Measurements from ENCODE around the gene WNT1. TPM values are rescaled to one million over a fixed set of nuclear protein-coding genes. Genes with fewer than 3 reads are reported as not detected.

WNT1 gene
- polyA plus RNA-seq, 1 donor from 2014 or later: not detected

GRCh38 chr12:48934312-48934706 is 43.8 kb upstream of the WNT1 start:
- Histone ChIP-seq H2AFZ (ENCODE audit: low read depth, low read length) (no peak overlapping the region), H3K9ac (ENCODE audit: low read length) (no peak overlapping the region), H3K27ac (ENCODE audit: low read length) (no peak overlapping the region), H3K27me3 (ENCODE audit: insufficient read depth, low read depth, low read length) (no peaks in the 10 kb centered on the region), H4K20me1 (ENCODE audit: insufficient read depth) (no peaks in the 10 kb centered on the region), H3F3A (ENCODE audit: insufficient read depth, low read length, poor library complexity, severe bottlenecking) (no peaks in the 10 kb centered on the region), H3K4me2 (ENCODE audit: low read length) (no peak overlapping the region), H3K9me3 (ENCODE audit: low read length) (no peaks in the 10 kb centered on the region), H3K36me3 (ENCODE audit: insufficient read depth, low read length) (peaks cover 7% of the 10 kb centered on the region), H3K4me3 (ENCODE audit: low read length) (no peak overlapping the region), H3K79me2 (replicated peaks; ENCODE audit: insufficient read depth, low read length) (no peaks in the 10 kb centered on the region), H3K9me2 (ENCODE audit: insufficient read depth, low read length) (no peaks in the 10 kb centered on the region)
- TF ChIP-seq EZH2 (IDR thresholded peaks at IDR 0.05; ENCODE audit: borderline replicate concordance, insufficient read depth, low read length, poor library complexity, severe bottlenecking): no peak
- TF ChIP-seq CTCF (IDR thresholded peaks at IDR 0.05; ENCODE audit: poor library complexity, severe bottlenecking): peak; percentile 26
- TF ChIP-seq RAD21 (conservative IDR thresholded peaks at IDR 0.05): peak; percentile 25

GRCh38 chr12:48936379-48936979 is 41.6 kb upstream of the WNT1 start:
- Histone ChIP-seq H3K4me2 (ENCODE audit: low read length) (no peak overlapping the region), H3K27me3 (ENCODE audit: insufficient read depth, low read depth, low read length) (no peaks in the 10 kb centered on the region), H3K9ac (ENCODE audit: low read length) (no peak overlapping the region), H4K20me1 (ENCODE audit: insufficient read depth) (no peaks in the 10 kb centered on the region), H3K36me3 (ENCODE audit: insufficient read depth, low read length) (peaks cover 4% of the 10 kb centered on the region), H3F3A (ENCODE audit: insufficient read depth, low read length, poor library complexity, severe bottlenecking) (no peaks in the 10 kb centered on the region), H2AFZ (ENCODE audit: low read depth, low read length) (no peak overlapping the region), H3K9me2 (ENCODE audit: insufficient read depth, low read length) (no peaks in the 10 kb centered on the region), H3K27ac (ENCODE audit: low read length) (no peak overlapping the region), H3K4me3 (ENCODE audit: low read length) (no peak overlapping the region), H3K9me3 (ENCODE audit: low read length) (no peaks in the 10 kb centered on the region), H3K79me2 (replicated peaks; ENCODE audit: insufficient read depth, low read length) (no peaks in the 10 kb centered on the region)
- TF ChIP-seq EP300 (conservative IDR thresholded peaks at IDR 0.05; ENCODE audit: poor library complexity, severe bottlenecking) (no peak), CTCF (IDR thresholded peaks at IDR 0.05; ENCODE audit: poor library complexity, severe bottlenecking) (peak; percentile 91), MXI1 (conservative IDR thresholded peaks at IDR 0.05; ENCODE audit: poor library complexity, severe bottlenecking) (peak; percentile 17), SMC3 (conservative IDR thresholded peaks at IDR 0.05; ENCODE audit: poor library complexity) (peak; percentile 91), RAD21 (conservative IDR thresholded peaks at IDR 0.05) (peak; percentile 83)

- Histone ChIP-seq H3K4me2 (ENCODE audit: low read length) (no peak overlapping the region), H4K20me1 (ENCODE audit: insufficient read depth) (no peaks in the 10 kb centered on the region), H3K4me3 (ENCODE audit: low read length) (no peak overlapping the region), H3K27me3 (ENCODE audit: insufficient read depth, low read depth, low read length) (no peaks in the 10 kb centered on the region), H3F3A (ENCODE audit: insufficient read depth, low read length, poor library complexity, severe bottlenecking) (no peaks in the 10 kb centered on the region), H2AFZ (ENCODE audit: low read depth, low read length) (no peak overlapping the region), H3K9ac (ENCODE audit: low read length) (no peak overlapping the region), H3K36me3 (ENCODE audit: insufficient read depth, low read length) (peaks cover 4% of the 10 kb centered on the region), H3K27ac (ENCODE audit: low read length) (no peak overlapping the region), H3K79me2 (replicated peaks; ENCODE audit: insufficient read depth, low read length) (no peaks in the 10 kb centered on the region), H3K9me2 (ENCODE audit: insufficient read depth, low read length) (no peaks in the 10 kb centered on the region), H3K9me3 (ENCODE audit: low read length) (no peaks in the 10 kb centered on the region)
- TF ChIP-seq CTCF (IDR thresholded peaks at IDR 0.05; ENCODE audit: poor library complexity, severe bottlenecking) (no peak), MXI1 (conservative IDR thresholded peaks at IDR 0.05; ENCODE audit: poor library complexity, severe bottlenecking) (no peak), REST (IDR thresholded peaks at IDR 0.05; ENCODE audit: borderline replicate concordance) (no peak), EZH2 (IDR thresholded peaks at IDR 0.05; ENCODE audit: borderline replicate concordance, insufficient read depth, low read length, poor library complexity, severe bottlenecking) (no peak)
Measured at GRCh38 chr12:48937170-48937569, 41.0 kb upstream of the WNT1 start.
